HG03025 (cell line): ENCODE results near the gene FAM170B.

Experiments
- ATAC-seq: cut with Tn5 transposase; IDR thresholded peaks from one replicate; pipeline ENCODE4 v1.9.1; 2021; ENCODE audit warnings: mild to moderate bottlenecking, moderate library complexity; ENCODE audit not compliant: unreplicated experiment, low FRiP score

The FAM170B gene

DNA sequence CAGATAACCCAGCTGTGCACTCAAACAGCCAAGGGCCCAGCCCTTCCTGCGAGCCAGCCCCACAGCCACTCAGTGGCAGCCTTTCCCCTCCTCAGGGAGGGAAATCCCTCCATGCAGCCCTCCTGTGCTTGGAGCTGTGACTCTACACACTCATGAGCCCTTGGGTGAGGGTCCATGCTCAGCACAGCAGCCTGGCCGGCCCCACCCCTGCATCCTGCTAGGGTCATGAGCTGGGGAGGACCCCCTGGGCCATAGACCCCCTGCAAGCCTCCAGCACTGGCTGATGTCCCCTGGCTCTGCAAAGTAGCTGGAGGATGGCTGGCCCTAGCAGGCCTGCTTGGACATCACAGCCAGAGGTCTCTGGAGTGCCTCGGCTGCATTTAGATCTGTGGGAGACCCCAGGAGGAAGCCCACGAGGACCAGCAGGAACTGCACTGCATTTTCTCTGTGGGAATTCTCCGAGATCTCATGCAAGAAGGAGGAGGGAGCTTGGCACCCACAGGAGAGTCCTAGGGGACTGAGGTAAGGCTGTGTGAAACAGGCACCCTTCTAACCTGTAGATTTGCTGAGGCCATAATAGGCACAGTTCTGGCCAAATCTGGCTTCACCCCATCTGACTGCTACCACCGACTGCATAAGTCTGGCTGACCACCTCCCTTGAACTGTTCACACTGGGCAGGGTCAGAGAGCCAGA, 37.0 kb upstream of the FAM170B start:
- no peak for ATAC-seq

- no peak for ATAC-seq
These were observed 36.0 kb upstream of the FAM170B start for GRCh38 chr10:49169776-49170175.

- no peak for ATAC-seq
These were observed 35.1 kb upstream of the FAM170B start for GRCh38 chr10:49168831-49169500.

DNA sequence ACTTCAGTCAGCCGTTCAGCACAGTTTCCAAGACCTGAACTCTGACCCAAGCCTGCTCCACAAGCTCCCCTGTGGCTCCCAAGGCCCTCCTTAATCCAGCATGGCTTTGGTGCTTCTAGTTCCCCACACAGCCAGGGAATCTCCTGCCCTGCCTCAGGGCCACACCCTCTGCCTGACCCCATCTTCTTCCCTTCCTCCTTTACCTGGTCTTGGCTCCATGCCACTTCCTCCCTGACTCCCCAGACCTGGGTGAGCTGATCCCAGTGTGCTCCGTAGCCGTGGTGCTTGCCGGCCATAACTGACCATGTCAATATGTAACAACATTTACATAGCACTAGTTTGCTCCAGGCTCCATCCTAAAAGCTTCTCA, 34.3 kb upstream of the FAM170B start:
- no peak for ATAC-seq

DNA sequence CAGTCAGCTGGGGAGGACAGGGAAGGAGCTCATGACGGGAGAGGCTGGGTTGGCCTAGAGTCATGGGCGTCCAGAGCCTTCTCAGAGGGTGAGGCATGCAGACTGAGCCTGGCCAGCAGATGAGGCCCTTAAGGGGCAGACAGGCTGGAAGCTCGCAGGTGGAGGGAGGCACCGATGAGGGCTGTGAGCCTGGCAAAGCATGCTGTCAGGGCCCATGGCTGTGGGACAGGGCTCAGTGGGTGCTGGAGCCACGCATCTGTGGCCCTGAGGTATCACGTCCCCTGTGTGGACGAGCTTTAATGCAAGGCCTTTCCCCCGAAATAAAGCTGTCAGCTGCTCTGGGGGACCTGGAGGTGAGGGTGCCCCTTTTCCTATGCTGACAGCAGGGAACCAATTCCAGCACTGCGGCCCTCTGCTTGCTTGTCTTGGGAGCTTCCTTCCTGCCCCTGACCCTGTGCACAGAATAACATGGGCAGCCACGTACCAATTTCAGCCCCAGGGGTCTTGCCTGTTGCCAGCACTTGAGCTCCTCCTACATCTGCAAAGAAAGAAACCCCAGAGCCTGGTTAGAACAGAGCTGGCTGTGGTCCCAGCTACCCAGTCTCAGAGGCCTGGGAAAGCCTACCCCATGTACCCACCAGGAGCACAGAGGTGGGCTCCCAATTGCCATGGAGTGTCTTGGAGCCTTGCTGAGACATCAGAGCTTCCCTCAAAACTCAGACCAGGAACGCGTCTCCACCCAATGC, 33.8 kb upstream of the FAM170B start:
- ATAC-seq, result no peak

DNA sequence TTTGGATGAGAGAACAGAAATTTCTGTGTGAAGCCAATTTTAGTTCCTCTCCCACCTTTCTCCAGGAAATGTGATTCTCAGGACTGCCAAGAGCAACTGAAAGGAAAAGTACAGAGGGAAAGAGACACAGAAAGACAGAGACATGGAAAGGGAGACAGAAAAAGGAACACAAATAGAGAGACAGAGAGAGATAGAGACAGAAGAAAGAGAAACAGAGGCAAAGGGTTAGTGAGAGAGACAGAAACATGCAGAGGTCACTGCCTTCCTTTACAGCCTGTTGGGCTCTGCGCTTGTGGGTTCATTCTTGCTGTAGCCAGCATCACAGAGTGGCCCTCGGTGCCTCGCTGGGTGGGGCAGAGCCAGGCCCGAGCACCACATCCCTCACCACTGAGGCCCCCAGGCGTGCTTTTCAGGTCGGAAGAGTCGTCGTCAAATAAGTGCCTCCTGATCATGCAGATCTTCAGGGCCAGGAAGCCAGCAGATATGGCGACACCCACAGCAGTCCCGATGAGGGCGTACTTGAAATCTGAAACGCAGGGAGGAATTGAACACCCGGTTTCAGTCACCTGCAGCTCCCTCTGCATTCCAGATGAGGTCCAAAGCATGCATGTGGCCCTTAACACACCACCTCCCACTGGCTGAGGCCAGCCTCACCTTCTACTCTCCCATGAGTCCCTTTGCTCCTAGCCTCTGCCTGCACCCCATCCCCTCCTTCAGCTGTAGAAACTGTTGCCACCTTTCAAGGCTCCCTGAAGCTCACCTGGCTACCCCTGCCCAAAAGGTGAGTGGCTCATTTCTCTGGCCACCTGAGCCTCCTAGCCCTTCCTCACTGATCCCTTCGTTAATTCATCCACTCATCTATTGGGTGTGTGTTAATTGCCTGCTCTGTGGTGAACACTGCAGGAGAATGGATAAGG, 32.9 kb upstream of the FAM170B start:
- no peak for ATAC-seq

DNA sequence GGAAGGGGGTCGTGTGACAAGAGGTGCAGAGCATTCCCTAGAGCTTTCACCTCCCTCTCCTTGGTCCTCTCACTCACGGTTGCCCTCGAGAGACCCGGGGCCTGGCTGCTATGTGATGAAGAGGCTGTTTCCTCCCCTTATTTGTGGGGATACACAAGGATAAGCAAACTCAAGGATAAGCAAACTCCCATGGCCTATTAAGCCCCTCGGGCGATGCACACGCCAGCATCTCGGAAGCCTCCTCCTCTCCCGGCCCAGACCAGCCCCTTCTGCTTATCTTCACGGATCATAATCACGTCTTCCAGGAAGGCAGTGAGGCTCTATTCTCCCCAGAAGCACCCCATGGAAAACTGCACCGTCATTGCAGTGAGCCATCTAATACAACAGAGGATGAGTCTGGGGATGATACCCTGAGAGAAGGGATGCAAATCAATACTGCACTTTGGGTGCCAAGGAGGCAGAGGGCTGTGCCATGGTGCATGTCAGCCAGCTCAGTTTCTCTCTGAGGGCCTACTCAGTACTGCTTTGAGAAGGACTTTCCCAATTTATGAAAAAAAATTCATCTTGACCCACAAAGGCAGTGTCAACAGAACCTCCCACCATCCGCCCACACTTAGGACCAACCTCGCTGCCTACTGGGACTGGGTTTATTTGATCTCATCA, 32.1 kb upstream of the FAM170B start:
- no peak for ATAC-seq

GRCh38 chr10:49165259-49165658, 31.4 kb upstream of the FAM170B start:
- ATAC-seq, result no peak

DNA sequence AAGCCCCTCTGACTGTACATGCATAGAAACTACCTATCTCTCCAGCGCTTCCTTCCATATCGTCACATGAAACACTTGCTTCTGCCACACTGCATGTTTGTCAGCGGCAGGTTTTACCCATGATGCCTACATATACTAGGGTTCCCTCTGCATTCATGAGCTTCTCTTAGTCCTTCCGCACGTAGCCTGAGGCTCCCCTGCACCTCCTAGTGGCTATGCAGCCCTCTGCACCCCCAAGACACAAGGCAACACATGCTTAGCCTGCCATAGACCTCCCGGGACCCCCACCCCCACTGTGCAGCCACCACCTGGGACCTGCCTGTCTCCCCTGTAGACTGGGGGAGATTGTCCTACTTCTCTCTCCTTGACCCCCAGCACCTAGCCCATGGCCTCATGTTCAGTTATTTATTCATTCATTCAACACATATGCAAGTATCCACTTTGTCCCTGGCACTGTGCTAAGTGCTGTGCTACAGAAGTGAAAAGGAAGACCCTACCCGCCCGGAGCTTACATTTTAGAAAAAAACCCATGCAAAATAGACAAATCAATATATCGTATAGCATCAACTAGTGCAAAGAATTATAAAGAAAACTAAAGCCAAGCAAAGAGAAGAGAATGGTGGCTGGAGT, 30.9 kb upstream of the FAM170B start:
- ATAC-seq, result no peak

GRCh38 chr10:49163741-49164140, 29.9 kb upstream of the FAM170B start:
- no peak for ATAC-seq

- ATAC-seq, result no peak
These were observed 29.0 kb upstream of the FAM170B start for GRCh38 chr10:49162761-49163310.

- ATAC-seq, result no peak
These were observed 28.2 kb upstream of the FAM170B start for GRCh38 chr10:49162063-49162462.

DNA sequence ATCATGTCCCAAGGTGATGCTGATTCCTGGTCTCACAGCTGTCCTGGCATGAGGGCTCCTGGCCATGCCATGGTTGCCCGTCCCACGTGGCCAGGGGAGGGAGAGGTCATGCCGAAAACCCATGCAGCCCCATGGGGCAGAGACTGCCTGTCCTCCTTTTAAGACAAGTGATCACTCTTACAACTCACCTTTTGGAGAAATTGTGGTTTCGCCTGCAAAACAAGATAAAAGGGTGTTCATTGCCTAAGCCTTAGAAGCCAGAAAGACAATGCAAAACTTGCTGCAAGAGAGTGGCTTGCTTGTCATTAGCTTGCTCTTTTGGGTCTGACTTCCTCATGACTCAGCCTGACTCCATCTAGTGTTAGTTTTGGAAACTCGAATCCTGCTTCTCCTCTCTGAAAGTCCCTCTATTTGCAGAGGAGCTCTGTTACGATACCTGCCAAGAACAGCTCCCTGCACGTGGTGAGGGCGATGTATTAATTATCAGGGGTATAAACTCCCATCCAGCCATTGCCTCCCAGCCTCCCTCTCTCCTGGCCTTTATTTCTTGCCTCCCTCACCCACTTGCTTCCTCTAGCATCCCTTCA, 27.7 kb upstream of the FAM170B start:
- no peak for ATAC-seq

- no peak for ATAC-seq
These were observed 27.0 kb upstream of the FAM170B start for GRCh38 chr10:49160814-49161213.

DNA sequence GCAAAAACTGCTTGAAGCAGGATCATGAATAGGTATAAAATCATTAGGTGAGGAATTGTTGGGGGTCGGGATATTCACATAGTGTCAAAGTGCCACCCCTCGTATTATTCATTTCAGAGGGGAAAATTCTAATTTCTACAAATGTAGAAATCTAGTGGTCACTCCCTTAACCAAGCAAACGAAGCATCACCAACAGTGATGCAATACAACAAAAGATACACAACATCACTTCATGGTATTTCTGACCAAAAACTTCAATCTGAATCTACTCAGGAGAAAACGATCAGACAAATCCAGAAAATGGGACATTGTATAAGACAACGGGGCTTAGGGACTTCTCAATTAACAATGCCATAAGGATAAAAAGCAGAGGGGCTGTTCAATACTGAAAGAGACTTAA, 26.3 kb upstream of the FAM170B start:
- no peak for ATAC-seq

GRCh38 chr10:49158915-49159314, 25.1 kb upstream of the FAM170B start:
- no peak for ATAC-seq

DNA sequence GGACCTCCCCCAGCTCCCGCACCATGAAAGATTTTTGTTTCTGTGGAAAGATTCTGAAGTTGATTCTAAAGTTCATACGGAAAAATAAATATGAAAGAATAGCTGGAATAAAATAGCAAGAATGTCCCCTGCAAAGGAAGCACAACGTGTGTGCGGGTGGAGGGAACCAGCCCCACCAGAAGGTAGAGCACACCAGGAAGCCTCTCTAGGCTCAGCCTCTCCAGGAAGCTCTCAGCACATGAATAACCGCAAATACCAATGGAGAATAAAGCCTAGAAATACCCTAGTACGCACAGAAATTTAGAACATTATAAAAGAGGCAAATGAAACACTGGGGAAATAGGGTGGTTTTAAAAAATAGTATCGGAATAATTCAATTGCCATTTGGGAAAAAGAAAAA, 24.6 kb upstream of the FAM170B start:
- no peak for ATAC-seq

DNA sequence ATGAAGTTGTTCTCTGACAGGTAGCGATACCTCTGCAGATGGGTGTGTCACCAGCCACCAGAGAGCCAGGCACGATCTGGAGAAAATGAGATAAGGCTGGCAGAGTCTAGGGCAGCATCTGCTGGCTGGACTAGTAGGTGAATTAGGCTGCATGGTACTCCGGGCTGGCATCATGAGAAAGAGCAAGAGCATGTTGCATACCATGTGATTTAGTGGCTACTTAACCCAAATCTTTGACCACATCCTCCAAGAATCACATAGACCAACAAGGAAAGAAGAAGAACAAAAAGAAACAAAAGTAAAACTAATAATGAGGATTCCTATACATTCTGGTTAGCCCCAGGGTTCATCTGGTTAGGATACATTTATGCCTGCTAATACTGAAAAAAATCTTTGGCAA, 23.4 kb upstream of the FAM170B start:
- ATAC-seq, result no peak

DNA sequence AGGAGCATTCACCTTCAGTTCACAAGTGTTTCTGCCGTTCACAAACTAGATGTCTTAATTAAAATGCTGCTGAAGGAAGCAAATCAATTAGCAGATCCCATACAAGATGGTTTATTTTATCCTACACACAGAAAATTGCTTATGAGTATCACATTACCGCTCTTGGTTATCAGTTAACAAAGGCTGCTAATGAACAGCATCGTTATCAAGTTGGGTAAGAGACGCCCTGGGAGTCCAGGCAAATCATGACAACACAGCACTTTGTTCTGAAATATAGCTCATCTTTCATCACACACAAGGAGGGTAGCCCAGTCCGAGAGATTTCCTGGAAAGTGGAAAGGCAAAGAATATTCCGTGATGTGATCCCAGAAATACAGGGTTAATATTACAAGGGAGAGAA, 20.8 kb upstream of the FAM170B start:
- no peak for ATAC-seq
